ENCODE results near the gene CNIH1.

CNIH1 gene

DNA sequence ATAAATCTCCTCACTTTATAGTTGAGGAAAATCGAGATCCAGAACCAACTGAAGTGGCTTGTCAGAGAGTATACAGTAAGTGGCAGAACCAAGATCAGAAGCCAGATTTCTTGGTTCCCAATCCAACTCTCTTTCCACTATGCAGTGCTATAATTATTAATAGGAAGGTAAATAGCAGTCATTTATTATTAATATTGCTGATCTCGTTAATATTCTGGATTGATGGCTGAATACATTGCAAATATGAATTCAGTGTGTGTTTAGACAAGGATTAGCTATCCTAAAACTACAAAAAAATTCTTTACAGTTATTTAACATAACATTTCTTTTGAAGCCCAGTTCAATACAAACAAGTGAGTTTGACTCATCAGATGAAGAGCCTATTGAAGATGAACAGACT lies 41.6 kb downstream of the CNIH1 start:
- Histone ChIP-seq H3F3A (ENCODE audit: insufficient read depth) (peaks cover 10% of the 10 kb centered on the region; the same call in 1 of the 2 replicates), H3K9me2 (replicated peaks; ENCODE audit: insufficient read depth, low read length) (no peaks in the 10 kb centered on the region), H3K4me2 (ENCODE audit: low read depth, low read length, poor library complexity, severe bottlenecking) (peak overlapping the region; percentile 68), H3K9me3 (ENCODE audit: insufficient read depth, low read length) (no peaks in the 10 kb centered on the region), H3K4me3 (ENCODE audit: insufficient read depth, low read length, poor library complexity, severe bottlenecking) (no peak overlapping the region), H3K9ac (ENCODE audit: low read length) (peak overlapping the region; percentile 87), H3K27me3 (ENCODE audit: low read length) (no peaks in the 10 kb centered on the region), H4K20me1 (ENCODE audit: low read depth, low read length) (no peaks in the 10 kb centered on the region), H3K27ac (ENCODE audit: low read depth, low read length) (peak overlapping the region; percentile 26; the same call in 1 of the 2 replicates), H3K79me2 (ENCODE audit: insufficient read depth, low read length) (peaks cover 61% of the 10 kb centered on the region), H3K36me3 (ENCODE audit: low read length) (peaks cover 29% of the 10 kb centered on the region), H2AFZ (ENCODE audit: low read depth, low read length, severe bottlenecking) (no peak overlapping the region)
- TF ChIP-seq CTCF (IDR thresholded peaks at IDR 0.05; ENCODE audit: insufficient read depth, low read length, poor library complexity, severe bottlenecking) (no peak), EZH2phosphoT487 (conservative IDR thresholded peaks at IDR 0.05; ENCODE audit: low read length) (no peak)

DNA sequence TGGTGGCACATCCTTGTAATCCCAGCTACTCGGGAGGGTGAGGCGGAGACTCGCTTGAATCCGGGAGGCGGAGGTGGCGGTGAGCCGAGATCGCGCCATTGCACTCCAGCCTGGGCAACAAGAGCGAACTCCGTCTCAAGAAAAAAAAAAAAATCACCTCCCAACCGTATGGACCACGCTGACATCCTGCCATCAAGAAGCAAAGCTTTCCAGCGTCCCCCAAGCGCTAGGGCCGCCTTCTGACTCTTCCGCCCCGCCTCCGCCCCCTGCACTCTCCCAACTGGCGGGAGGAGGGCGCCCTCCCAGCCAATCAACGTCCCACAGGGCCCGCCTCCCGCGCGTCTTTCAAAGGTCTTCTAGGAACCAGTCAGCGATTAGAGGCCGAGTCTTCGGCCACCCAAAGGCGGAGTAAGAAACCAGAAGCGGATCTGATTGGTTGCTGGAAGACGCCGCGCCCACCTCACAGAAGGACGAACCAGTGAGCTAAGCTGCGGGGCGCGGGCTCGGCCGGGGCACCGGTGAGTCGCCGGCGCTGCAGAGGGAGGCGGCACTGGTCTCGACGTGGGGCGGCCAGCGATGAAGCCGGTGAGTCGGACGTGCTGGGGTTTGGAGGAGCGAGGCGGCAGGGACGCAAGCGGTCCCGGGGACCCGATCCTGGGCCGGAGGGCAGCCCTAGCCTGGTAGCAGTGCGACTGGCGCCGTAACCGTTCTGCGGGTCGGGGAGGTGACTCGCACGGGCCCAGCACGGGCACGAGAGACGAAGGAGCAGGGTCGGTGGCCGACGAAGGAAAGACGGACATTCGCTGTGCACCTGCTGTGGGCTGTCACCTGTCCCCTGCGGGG lies 44.5 kb downstream of the CNIH1 start, which contains the start of gene CDKN3:
Gene CDKN3, plus strand, starts transcription at position 515 of the 843 bp plus-strand sequence. Its CDS starts 62 bp downstream, at position 577.
- peaks cover 46% of the 10 kb centered on the region for H3K79me2 ChIP-seq (ENCODE audit: insufficient read depth, low read length)
- H3K27ac ChIP-seq (ENCODE audit: low read depth, low read length), result peak within 1 kb of the TSS; percentile 67
- H4K20me1 ChIP-seq (ENCODE audit: low read depth, low read length), result no peaks in the 10 kb centered on the region
- peaks cover 10% of the 10 kb centered on the region; the same call in 1 of the 2 replicates for H3F3A ChIP-seq (ENCODE audit: insufficient read depth)
- H3K9me3 ChIP-seq (ENCODE audit: insufficient read depth, low read length), result no peaks in the 10 kb centered on the region
- H3K27me3 ChIP-seq (ENCODE audit: low read length), result no peaks in the 10 kb centered on the region
- H3K4me3 ChIP-seq (ENCODE audit: insufficient read depth, low read length, poor library complexity, severe bottlenecking), result peak within 1 kb of the TSS; percentile 72
- peak within 1 kb of the TSS; percentile 81 for H2AFZ ChIP-seq (ENCODE audit: low read depth, low read length, severe bottlenecking)
- H3K9me2 ChIP-seq (replicated peaks; ENCODE audit: insufficient read depth, low read length), result no peaks in the 10 kb centered on the region
- peak within 1 kb of the TSS; percentile 70 for H3K4me2 ChIP-seq (ENCODE audit: low read depth, low read length, poor library complexity, severe bottlenecking)
- peak within 1 kb of the TSS; percentile 87 for H3K9ac ChIP-seq (ENCODE audit: low read length)
- TF ChIP-seq CTCF (IDR thresholded peaks at IDR 0.05; ENCODE audit: insufficient read depth, low read length, poor library complexity, severe bottlenecking), result no peak
- TF ChIP-seq EZH2phosphoT487 (conservative IDR thresholded peaks at IDR 0.05; ENCODE audit: low read length), result no peak
- peaks cover 25% of the 10 kb centered on the region for H3K36me3 ChIP-seq (ENCODE audit: low read length)

GRCh38 chr14:54396183-54396492 lies 45.0 kb downstream of the CNIH1 start:
- peak overlapping the region; percentile 51 for H3K9ac ChIP-seq (ENCODE audit: low read length)
- peaks cover 41% of the 10 kb centered on the region for H3K79me2 ChIP-seq (ENCODE audit: insufficient read depth, low read length)
- H3K9me2 ChIP-seq (replicated peaks; ENCODE audit: insufficient read depth, low read length), result no peaks in the 10 kb centered on the region
- peaks cover 10% of the 10 kb centered on the region; the same call in 1 of the 2 replicates for H3F3A ChIP-seq (ENCODE audit: insufficient read depth)
- no peaks in the 10 kb centered on the region for H4K20me1 ChIP-seq (ENCODE audit: low read depth, low read length)
- H3K9me3 ChIP-seq (ENCODE audit: insufficient read depth, low read length), result no peaks in the 10 kb centered on the region
- H3K27ac ChIP-seq (ENCODE audit: low read depth, low read length), result no peak overlapping the region
- H3K4me2 ChIP-seq (ENCODE audit: low read depth, low read length, poor library complexity, severe bottlenecking), result peak overlapping the region; percentile 70
- peak overlapping the region; percentile 56 for H3K4me3 ChIP-seq (ENCODE audit: insufficient read depth, low read length, poor library complexity, severe bottlenecking)
- TF ChIP-seq CTCF (IDR thresholded peaks at IDR 0.05; ENCODE audit: insufficient read depth, low read length, poor library complexity, severe bottlenecking) (no peak), EZH2phosphoT487 (conservative IDR thresholded peaks at IDR 0.05; ENCODE audit: low read length) (no peak)
- peak overlapping the region; percentile 81 for H2AFZ ChIP-seq (ENCODE audit: low read depth, low read length, severe bottlenecking)
- H3K27me3 ChIP-seq (ENCODE audit: low read length), result no peaks in the 10 kb centered on the region
- H3K36me3 ChIP-seq (ENCODE audit: low read length), result peaks cover 20% of the 10 kb centered on the region

Data from SU-DHL-6 (cell line).